Fibroblast of skin of abdomen (primary cell): ENCODE data around the gene GNLY.
"Not testable (repeated sequence)": the region's sequence is repeated elsewhere in the genome, so short reads cannot be mapped to it uniquely, and the experiment has no call there.

Experiments used
- DNase-seq: peaks from one replicate; pipeline ENCODE4 v3.0.0-alpha.2; 2013

Gene GNLY

GRCh38 chr2:85711578-85712060, 17.5 kb downstream of the GNLY start:
- no peak for DNase-seq

- DNase-seq, result no peak
Observed at GRCh38 chr2:85712336-85712735, 18.2 kb downstream of the GNLY start.

GRCh38 chr2:85712849-85713612, 18.9 kb downstream of the GNLY start:
- DNase-seq, result no peak

GRCh38 chr2:85713836-85714235, 19.7 kb downstream of the GNLY start:
- DNase-seq, result no peak

- not testable (repeated sequence) for DNase-seq
Observed at GRCh38 chr2:85714421-85714820, 20.3 kb downstream of the GNLY start.

- DNase-seq, result no peak
Observed at GRCh38 chr2:85714841-85715240, 20.7 kb downstream of the GNLY start.

- DNase-seq, result no peak
Observed at GRCh38 chr2:85716346-85716914, 22.3 kb downstream of the GNLY start.

GRCh38 chr2:85717308-85718008, 23.3 kb downstream of the GNLY start:
- peak; percentile 87 for DNase-seq

- DNase-seq, result peak; percentile 33
Observed at GRCh38 chr2:85718009-85718391, 23.8 kb downstream of the GNLY start.

- DNase-seq, result no peak
Observed at GRCh38 chr2:85718885-85719492, 24.8 kb downstream of the GNLY start.

GRCh38 chr2:85719609-85720240, 25.6 kb downstream of the GNLY start:
- no peak for DNase-seq

GRCh38 chr2:85720533-85720932, 26.4 kb downstream of the GNLY start:
- DNase-seq, result no peak

- no peak for DNase-seq
Observed at GRCh38 chr2:85721641-85722040, 27.5 kb downstream of the GNLY start.

GRCh38 chr2:85722519-85722918, 28.4 kb downstream of the GNLY start:
- no peak for DNase-seq

- DNase-seq, result peak; percentile 51
Observed at GRCh38 chr2:85723707-85724360, 29.7 kb downstream of the GNLY start.

- no peak for DNase-seq
Observed at GRCh38 chr2:85724731-85725181, 30.6 kb downstream of the GNLY start.

GRCh38 chr2:85725451-85725850, 31.3 kb downstream of the GNLY start:
- DNase-seq, result no peak

GRCh38 chr2:85727798-85728197, 33.6 kb downstream of the GNLY start:
- no peak for DNase-seq

GRCh38 chr2:85728342-85728741, 34.2 kb downstream of the GNLY start:
- no peak for DNase-seq

- peak; percentile 75 for DNase-seq
Observed at GRCh38 chr2:85728883-85729824, 35.0 kb downstream of the GNLY start.
